ENCODE measurements around the gene PPP2R2B.

Gene PPP2R2B

GRCh38 chr5:146716636-146717035 is 161.9 kb downstream of the PPP2R2B start:
- no peaks in the 10 kb centered on the region for H3K4me1 Mint-ChIP-seq (ENCODE audit: low read depth)
- no peak overlapping the region for H3K27ac Mint-ChIP-seq
- no peaks in the 10 kb centered on the region for H3K36me3 Mint-ChIP-seq (ENCODE audit: low read depth)
- H3K4me3 Mint-ChIP-seq, result no peak overlapping the region
- H3K27me3 Mint-ChIP-seq (ENCODE audit: low read depth), result no peaks in the 10 kb centered on the region
- no peaks in the 10 kb centered on the region for H3K9me3 Mint-ChIP-seq

GRCh38 chr5:146710348-146710747 is 168.2 kb downstream of the PPP2R2B start:
- Mint-ChIP-seq H3K36me3 (ENCODE audit: low read depth) (no peaks in the 10 kb centered on the region), H3K4me3 (no peak overlapping the region), H3K27ac (no peak overlapping the region), H3K4me1 (ENCODE audit: low read depth) (no peaks in the 10 kb centered on the region), H3K27me3 (ENCODE audit: low read depth) (no peaks in the 10 kb centered on the region), H3K9me3 (no peaks in the 10 kb centered on the region)

GRCh38 chr5:146707316-146707715 is 171.2 kb downstream of the PPP2R2B start:
- Mint-ChIP-seq H3K27me3 (ENCODE audit: low read depth) (no peaks in the 10 kb centered on the region), H3K27ac (no peak overlapping the region), H3K36me3 (ENCODE audit: low read depth) (no peaks in the 10 kb centered on the region), H3K9me3 (no peaks in the 10 kb centered on the region), H3K4me3 (no peak overlapping the region), H3K4me1 (ENCODE audit: low read depth) (no peaks in the 10 kb centered on the region)

GRCh38 chr5:146706321-146706972 is 172.1 kb downstream of the PPP2R2B start:
- H3K4me1 Mint-ChIP-seq (ENCODE audit: low read depth), result no peaks in the 10 kb centered on the region
- H3K9me3 Mint-ChIP-seq, result no peaks in the 10 kb centered on the region
- H3K27ac Mint-ChIP-seq, result no peak overlapping the region
- H3K4me3 Mint-ChIP-seq, result no peak overlapping the region
- no peaks in the 10 kb centered on the region for H3K36me3 Mint-ChIP-seq (ENCODE audit: low read depth)
- H3K27me3 Mint-ChIP-seq (ENCODE audit: low read depth), result no peaks in the 10 kb centered on the region

- Mint-ChIP-seq H3K4me1 (ENCODE audit: low read depth) (no peaks in the 10 kb centered on the region), H3K9me3 (no peaks in the 10 kb centered on the region), H3K4me3 (no peak overlapping the region), H3K27me3 (ENCODE audit: low read depth) (no peaks in the 10 kb centered on the region), H3K27ac (no peak overlapping the region), H3K36me3 (ENCODE audit: low read depth) (no peaks in the 10 kb centered on the region)
Observed at GRCh38 chr5:146704949-146705665, 173.4 kb downstream of the PPP2R2B start.

- no peak overlapping the region for H3K4me3 Mint-ChIP-seq
- H3K27ac Mint-ChIP-seq, result no peak overlapping the region
Observed at GRCh38 chr5:146703899-146704298, 174.7 kb downstream of the PPP2R2B start.

GRCh38 chr5:146703499-146703898 is 175.1 kb downstream of the PPP2R2B start:
- no peaks in the 10 kb centered on the region for H3K9me3 Mint-ChIP-seq

More at GRCh38 chr5:146703899-146704298, 174.7 kb downstream of the PPP2R2B start:
- Mint-ChIP-seq H3K9me3 (no peaks in the 10 kb centered on the region), H3K4me1 (ENCODE audit: low read depth) (no peaks in the 10 kb centered on the region), H3K27me3 (ENCODE audit: low read depth) (no peaks in the 10 kb centered on the region), H3K36me3 (ENCODE audit: low read depth) (no peaks in the 10 kb centered on the region)

GRCh38 chr5:146699664-146700418 is 178.7 kb downstream of the PPP2R2B start:
- Mint-ChIP-seq H3K4me1 (ENCODE audit: low read depth) (no peaks in the 10 kb centered on the region), H3K27ac (no peak overlapping the region), H3K9me3 (no peaks in the 10 kb centered on the region)

More at GRCh38 chr5:146703499-146703898, 175.1 kb downstream of the PPP2R2B start:
- H3K27me3 Mint-ChIP-seq (ENCODE audit: low read depth), result no peaks in the 10 kb centered on the region
- H3K4me1 Mint-ChIP-seq (ENCODE audit: low read depth), result no peaks in the 10 kb centered on the region
- H3K36me3 Mint-ChIP-seq (ENCODE audit: low read depth), result no peaks in the 10 kb centered on the region
- H3K4me3 Mint-ChIP-seq, result no peak overlapping the region
- H3K27ac Mint-ChIP-seq, result no peak overlapping the region

GRCh38 chr5:146699138-146699537 is 179.4 kb downstream of the PPP2R2B start:
- H3K27me3 Mint-ChIP-seq (ENCODE audit: low read depth), result no peaks in the 10 kb centered on the region
- H3K36me3 Mint-ChIP-seq (ENCODE audit: low read depth), result no peaks in the 10 kb centered on the region
- H3K27ac Mint-ChIP-seq, result no peak overlapping the region
- H3K4me1 Mint-ChIP-seq (ENCODE audit: low read depth), result no peaks in the 10 kb centered on the region
- H3K4me3 Mint-ChIP-seq, result no peak overlapping the region
- no peaks in the 10 kb centered on the region for H3K9me3 Mint-ChIP-seq

More at GRCh38 chr5:146699664-146700418, 178.7 kb downstream of the PPP2R2B start:
- Mint-ChIP-seq H3K36me3 (ENCODE audit: low read depth) (no peaks in the 10 kb centered on the region), H3K27me3 (ENCODE audit: low read depth) (no peaks in the 10 kb centered on the region), H3K4me3 (no peak overlapping the region)

- Mint-ChIP-seq H3K4me3 (no peak overlapping the region), H3K27me3 (ENCODE audit: low read depth) (no peaks in the 10 kb centered on the region), H3K9me3 (no peaks in the 10 kb centered on the region), H3K4me1 (ENCODE audit: low read depth) (no peaks in the 10 kb centered on the region), H3K36me3 (ENCODE audit: low read depth) (no peaks in the 10 kb centered on the region), H3K27ac (no peak overlapping the region)
Observed at GRCh38 chr5:146698651-146699050, 179.9 kb downstream of the PPP2R2B start.

- Mint-ChIP-seq H3K36me3 (ENCODE audit: low read depth) (no peaks in the 10 kb centered on the region), H3K27me3 (ENCODE audit: low read depth) (no peaks in the 10 kb centered on the region), H3K4me3 (no peak overlapping the region), H3K9me3 (no peaks in the 10 kb centered on the region), H3K27ac (no peak overlapping the region), H3K4me1 (ENCODE audit: low read depth) (no peaks in the 10 kb centered on the region)
Observed at GRCh38 chr5:146697211-146697610, 181.3 kb downstream of the PPP2R2B start.

- no peak overlapping the region for H3K4me3 Mint-ChIP-seq
- no peaks in the 10 kb centered on the region for H3K4me1 Mint-ChIP-seq (ENCODE audit: low read depth)
- H3K9me3 Mint-ChIP-seq, result no peaks in the 10 kb centered on the region
- H3K27ac Mint-ChIP-seq, result no peak overlapping the region
- no peaks in the 10 kb centered on the region for H3K27me3 Mint-ChIP-seq (ENCODE audit: low read depth)
- no peaks in the 10 kb centered on the region for H3K36me3 Mint-ChIP-seq (ENCODE audit: low read depth)
Observed at GRCh38 chr5:146695646-146696045, 182.9 kb downstream of the PPP2R2B start.

- Mint-ChIP-seq H3K9me3 (no peaks in the 10 kb centered on the region), H3K27ac (no peak overlapping the region), H3K4me1 (ENCODE audit: low read depth) (no peaks in the 10 kb centered on the region), H3K4me3 (no peak overlapping the region), H3K36me3 (ENCODE audit: low read depth) (no peaks in the 10 kb centered on the region), H3K27me3 (ENCODE audit: low read depth) (no peaks in the 10 kb centered on the region)
Observed at GRCh38 chr5:146690880-146691355, 187.6 kb downstream of the PPP2R2B start.

- Mint-ChIP-seq H3K4me1 (ENCODE audit: low read depth) (no peaks in the 10 kb centered on the region), H3K36me3 (ENCODE audit: low read depth) (no peaks in the 10 kb centered on the region), H3K9me3 (no peaks in the 10 kb centered on the region), H3K4me3 (no peak overlapping the region), H3K27me3 (ENCODE audit: low read depth) (peaks cover 1% of the 10 kb centered on the region), H3K27ac (no peak overlapping the region)
Observed at GRCh38 chr5:146687630-146688029, 190.9 kb downstream of the PPP2R2B start.
